G401.6 (cell line): ENCODE measurements around the gene POU2F1.
"Not testable (repeated sequence)": the region's sequence is repeated elsewhere in the genome, so short reads cannot be mapped to it uniquely, and the experiment has no call there.

Experiments used
- FAIRE-seq: peaks from 2 replicates; lab custom pipeline; 2012; peaks lifted over from hg19 to GRCh38; lab: Jason Lieb, UNC

Gene POU2F1

GRCh38 chr1:167314671-167315070 lies 94.0 kb downstream of the POU2F1 start:
- FAIRE-seq = no peak

- FAIRE-seq = no peak
Measured at GRCh38 chr1:167317463-167317862, 96.8 kb downstream of the POU2F1 start.

GRCh38 chr1:167319206-167319605 lies 98.5 kb downstream of the POU2F1 start:
- not testable (repeated sequence) for FAIRE-seq

- no peak for FAIRE-seq
Measured at GRCh38 chr1:167322483-167322882, 101.8 kb downstream of the POU2F1 start.

- FAIRE-seq = no peak
Measured at GRCh38 chr1:167325151-167325550, 104.5 kb downstream of the POU2F1 start.

GRCh38 chr1:167328306-167328815 lies 107.7 kb downstream of the POU2F1 start:
- FAIRE-seq = no peak

- no peak for FAIRE-seq
Measured at GRCh38 chr1:167328816-167329483, 108.3 kb downstream of the POU2F1 start.

- peak; percentile 67 for FAIRE-seq
Measured at GRCh38 chr1:167330601-167331293, 110.1 kb downstream of the POU2F1 start.

- no peak for FAIRE-seq
Measured at GRCh38 chr1:167331650-167332049, 111.0 kb downstream of the POU2F1 start.

GRCh38 chr1:167332503-167332902 lies 111.8 kb downstream of the POU2F1 start:
- FAIRE-seq = no peak

- FAIRE-seq = no peak
Measured at GRCh38 chr1:167333124-167333523, 112.4 kb downstream of the POU2F1 start.

GRCh38 chr1:167333703-167334102 lies 113.0 kb downstream of the POU2F1 start:
- no peak for FAIRE-seq

GRCh38 chr1:167339405-167339804 lies 118.7 kb downstream of the POU2F1 start:
- no peak for FAIRE-seq

- no peak for FAIRE-seq
Measured at GRCh38 chr1:167342846-167343245, 122.2 kb downstream of the POU2F1 start.

GRCh38 chr1:167344112-167344511 lies 123.4 kb downstream of the POU2F1 start:
- FAIRE-seq = no peak

GRCh38 chr1:167344615-167345385 lies 124.1 kb downstream of the POU2F1 start:
- FAIRE-seq = no peak

GRCh38 chr1:167345386-167345733 lies 124.7 kb downstream of the POU2F1 start:
- FAIRE-seq = no peak

- FAIRE-seq = no peak
Measured at GRCh38 chr1:167357305-167357704, 136.6 kb downstream of the POU2F1 start.

- FAIRE-seq = no peak
Measured at GRCh38 chr1:167359295-167359694, 138.6 kb downstream of the POU2F1 start.

- FAIRE-seq = no peak
Measured at GRCh38 chr1:167360120-167360519, 139.4 kb downstream of the POU2F1 start.

- FAIRE-seq = no peak
Measured at GRCh38 chr1:167362638-167363037, 142.0 kb downstream of the POU2F1 start.

GRCh38 chr1:167364826-167365225 lies 144.1 kb downstream of the POU2F1 start:
- FAIRE-seq = no peak

- no peak for FAIRE-seq
Measured at GRCh38 chr1:167365360-167365759, 144.7 kb downstream of the POU2F1 start.
